NCI-H146 treated with DMSO at 0.1 percent for 48 hours (cell line): ENCODE results near the gene SSH3.

Source experiments
- DNase-seq: peaks from one replicate; lab custom pipeline; 2025; ENCODE audit not compliant: unreplicated experiment; lab: John Stamatoyannopoulos, UW

SSH3 gene

DNA sequence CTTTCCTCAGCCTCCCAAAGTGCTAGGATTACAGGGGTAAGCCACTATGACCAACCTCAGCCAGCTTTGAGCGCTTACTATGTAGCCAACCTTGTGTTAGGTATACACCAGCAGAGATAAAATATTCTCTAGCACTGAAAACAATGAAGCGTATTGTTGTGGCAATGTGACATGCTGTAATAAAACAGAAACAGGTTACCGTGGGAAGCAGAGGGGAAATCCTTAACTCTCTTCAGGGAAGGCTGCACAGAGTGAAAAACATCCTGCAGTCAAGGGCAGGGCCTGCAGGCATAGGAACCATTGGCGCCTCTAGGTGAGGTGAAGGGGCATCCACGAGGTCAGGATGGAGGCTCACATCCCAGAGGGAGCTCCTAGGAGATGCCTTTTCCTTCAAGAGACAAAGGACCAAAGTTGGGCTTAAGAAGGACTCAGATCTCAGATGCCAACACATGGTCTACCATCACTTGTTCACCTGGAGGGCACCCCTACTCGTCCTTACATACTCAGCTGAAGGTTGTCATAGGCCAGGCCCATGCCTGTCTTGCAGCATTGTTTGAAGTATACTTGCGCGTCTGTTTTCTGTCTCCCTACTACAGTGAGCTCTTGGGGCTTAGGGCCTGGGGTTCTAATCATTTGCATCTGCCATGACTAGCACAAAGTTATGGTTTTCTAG is 42.1 kb downstream of the SSH3 start:
- DNase-seq = no peak

DNA sequence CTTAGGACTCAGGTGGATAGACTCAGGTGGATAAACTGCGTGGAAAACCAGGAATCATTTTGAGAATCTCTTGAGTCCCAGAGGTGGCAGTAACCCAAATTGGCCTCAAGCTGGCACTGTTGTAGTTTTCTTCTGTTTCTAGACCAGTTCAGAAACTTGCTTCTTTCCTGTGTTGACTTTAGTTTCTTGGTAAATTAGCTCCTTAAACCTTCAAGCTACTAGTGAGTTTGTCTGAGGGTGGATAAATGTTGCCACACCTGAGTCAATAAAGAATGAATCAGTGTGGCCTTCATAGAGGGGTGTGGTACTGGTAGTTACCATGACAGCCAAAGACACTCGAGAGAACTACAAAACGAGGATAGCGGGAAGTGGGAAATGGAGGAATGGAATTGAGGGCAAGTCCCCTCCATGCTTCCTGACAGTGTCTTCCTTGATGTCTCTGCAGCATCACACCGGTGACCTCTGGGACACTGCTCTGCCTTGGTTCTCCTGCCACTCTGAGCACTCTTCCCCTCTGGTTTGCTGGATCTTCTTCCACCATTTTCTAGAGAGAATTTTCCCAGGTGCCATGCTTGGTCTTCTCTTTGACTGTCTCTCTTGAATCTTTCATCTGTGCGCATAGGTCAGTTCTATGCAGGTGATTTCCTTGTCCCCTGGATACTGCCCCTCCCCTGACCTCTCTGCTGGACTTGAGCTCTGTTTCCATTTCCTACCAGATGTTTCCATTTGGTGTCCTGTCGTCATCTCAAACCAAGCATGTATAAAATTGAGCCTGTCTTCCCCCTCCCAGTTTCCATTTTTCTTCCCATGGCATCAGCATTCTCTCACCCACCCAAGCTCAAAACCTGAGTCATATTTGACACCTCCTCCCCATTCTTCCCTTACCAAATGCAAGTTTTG is 42.8 kb downstream of the SSH3 start:
- DNase-seq = peak; percentile 30

DNA sequence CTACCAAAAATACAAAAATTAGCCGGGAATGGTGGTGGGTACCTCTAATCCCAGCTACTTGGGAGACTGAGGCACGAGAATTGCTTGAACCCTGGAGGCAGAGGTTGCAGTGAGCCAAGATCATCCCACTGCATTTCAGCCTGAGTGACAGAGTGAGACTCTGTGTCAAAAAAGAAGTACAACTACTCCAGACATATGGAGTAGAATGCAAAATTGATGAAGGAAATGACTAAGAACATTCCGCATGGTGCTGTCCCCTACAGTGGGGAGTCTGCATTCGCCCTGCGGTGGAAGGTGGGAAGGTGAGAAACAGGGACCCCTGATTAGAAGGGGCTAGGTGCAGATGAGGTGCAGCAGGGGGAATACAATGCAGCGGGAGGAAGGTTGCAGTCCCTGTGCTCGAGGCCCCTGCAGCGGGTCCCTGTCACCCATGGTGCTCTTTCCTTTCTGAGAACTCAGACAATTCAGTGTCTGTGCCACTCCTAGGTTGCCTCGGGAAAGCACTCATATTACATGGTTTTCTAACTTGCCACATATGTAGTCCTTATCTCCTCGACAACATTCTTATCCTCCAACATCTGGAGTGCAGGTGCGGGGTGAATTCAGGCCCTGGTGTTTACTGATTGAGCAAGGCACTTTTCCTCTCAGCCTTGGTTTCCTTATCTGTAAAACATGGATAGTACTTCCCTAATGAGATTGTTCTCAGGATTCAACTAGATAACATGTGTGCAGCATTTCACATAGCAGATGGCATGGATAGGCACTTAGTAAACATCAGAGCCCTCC is 44.8 kb downstream of the SSH3 start:
- no peak for DNase-seq

DNA sequence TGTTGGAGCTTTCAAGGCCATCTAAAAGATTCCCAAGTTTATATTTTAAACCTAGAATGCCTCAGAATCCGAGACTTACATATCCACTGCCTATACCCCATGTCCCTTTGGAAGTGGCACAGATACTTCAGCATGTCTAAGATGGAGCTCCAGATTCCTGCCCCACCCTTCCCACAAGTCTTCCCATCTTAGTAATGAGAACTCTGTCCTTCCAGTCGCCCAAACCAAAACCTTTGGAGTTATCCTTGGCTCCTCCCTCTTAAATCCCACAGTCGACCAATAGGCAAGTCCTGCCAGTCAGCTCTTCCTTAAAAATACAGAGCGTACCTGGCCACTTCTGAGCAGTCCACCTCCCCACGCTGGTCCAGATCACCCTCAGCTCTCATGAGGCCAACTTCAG is 45.7 kb downstream of the SSH3 start:
- no peak for DNase-seq

DNA sequence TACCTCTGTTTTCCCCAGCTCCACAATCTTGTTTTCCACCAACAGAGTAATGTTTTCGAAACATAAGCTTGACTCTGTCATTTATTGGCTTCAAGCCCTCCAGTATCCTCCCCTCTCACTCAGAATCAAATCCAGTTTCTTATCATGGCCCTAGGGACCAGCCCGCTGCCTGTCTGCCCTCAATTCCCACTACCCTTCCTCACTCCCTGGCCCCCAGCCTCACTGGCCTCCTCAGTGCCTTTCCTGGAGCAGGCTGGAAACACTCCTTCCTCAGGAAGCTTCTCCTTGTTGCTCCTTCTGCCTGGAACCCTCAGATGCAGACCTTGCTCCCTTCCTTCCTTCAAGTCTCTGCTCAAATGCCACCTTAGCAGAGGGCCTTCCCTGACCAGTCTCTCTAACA is 46.1 kb downstream of the SSH3 start:
- no peak for DNase-seq

DNA sequence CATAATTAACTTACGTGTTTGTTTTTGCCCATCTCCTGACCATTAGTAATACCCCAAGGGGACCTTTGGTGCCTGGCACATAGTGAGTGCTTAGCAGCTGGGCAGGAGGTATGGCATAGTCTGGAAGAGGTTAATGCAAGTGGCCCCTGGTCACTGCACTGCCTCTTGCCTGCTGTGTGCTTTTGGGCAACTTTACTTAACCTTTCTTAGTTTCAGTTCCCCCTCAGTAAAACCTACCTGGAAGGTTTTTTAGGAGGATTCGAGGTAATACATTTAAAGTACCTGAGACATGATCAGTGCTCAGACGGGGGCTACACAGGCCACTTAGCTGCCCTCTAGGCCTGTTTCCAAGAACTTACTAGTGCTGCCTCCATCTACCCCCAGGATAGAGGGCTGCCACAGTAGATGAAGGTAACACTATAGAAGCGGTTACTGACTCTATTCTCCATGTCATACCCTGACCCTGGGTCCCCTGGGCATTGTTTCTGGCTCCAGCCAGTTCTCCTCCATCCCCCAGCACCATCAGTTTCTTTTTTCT is 46.7 kb downstream of the SSH3 start:
- DNase-seq = no peak

DNA sequence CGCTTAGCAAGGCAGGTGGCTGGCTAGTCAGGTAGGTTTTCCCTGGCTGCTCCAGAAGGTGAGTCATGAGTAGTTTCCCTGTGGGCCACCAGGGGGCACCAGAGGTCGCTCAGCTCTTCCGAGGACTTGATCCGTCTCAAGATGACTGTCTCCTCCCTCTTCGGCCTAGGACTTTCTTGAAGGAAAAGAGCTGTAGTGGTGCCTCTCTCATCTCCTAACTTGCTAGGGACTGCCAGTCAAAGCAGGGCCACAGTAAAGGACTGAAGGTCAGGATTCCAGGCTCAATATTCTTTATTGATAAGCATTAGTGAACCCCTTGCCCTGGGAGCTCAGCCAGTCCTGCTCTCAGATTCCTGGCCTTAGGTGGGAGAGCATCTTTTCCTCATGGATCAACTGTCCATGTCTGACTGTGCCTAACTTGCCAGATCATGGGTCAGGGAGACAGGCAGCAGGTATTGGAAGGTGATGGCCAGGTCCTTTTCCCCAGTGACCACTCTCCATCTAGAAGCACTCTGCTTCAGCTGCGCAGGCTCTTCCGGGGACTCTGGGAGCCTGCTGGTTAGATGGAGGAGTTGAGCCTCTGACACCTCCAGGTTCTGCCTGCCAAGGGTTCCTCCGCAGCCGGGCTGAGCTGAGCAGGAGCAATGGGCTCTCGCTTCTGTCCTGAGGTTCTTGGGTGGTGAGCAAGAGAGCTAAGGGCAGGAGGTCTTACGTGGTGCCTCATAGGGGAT is 48.1 kb downstream of the SSH3 start:
- peak; percentile 70 for DNase-seq

DNA sequence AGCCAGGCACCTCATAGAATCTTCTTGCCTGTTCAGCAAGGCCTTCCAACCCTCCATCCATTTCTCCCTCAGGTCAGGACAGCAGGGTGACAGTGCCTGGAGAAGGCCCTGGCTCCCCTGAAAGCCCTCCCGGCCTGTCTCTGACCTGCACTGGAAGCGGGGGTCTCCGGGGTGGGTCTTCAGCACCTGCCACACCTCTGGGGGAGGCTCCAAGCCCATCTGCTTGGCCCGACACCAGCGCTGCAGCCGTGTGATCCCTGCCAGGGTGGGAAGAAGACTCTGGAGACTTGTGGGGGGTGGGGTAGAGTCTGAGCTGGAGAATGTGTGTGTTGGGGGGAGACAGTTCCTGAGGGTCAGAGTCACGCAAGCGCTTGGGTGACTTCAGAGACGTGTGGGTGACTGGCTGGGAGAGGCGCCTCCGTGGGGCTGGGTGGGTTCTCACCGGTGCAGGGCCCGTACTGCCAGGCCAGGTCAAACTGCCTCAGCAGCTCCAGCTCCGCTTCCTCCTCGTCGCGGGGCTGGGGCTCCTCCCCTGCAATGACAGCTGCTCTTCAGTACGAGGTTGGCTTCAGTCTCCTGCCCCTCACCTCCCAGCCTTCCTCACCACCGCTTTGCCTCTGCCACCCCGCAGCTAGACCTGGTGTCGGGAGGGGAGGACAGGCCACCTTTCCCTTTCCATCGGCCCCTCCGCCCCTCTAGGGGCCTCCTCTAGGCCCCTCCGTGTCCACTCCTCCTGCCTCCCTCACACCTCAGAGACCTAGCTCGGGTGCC is 49.4 kb downstream of the SSH3 start:
- peak; percentile 80 for DNase-seq

DNA sequence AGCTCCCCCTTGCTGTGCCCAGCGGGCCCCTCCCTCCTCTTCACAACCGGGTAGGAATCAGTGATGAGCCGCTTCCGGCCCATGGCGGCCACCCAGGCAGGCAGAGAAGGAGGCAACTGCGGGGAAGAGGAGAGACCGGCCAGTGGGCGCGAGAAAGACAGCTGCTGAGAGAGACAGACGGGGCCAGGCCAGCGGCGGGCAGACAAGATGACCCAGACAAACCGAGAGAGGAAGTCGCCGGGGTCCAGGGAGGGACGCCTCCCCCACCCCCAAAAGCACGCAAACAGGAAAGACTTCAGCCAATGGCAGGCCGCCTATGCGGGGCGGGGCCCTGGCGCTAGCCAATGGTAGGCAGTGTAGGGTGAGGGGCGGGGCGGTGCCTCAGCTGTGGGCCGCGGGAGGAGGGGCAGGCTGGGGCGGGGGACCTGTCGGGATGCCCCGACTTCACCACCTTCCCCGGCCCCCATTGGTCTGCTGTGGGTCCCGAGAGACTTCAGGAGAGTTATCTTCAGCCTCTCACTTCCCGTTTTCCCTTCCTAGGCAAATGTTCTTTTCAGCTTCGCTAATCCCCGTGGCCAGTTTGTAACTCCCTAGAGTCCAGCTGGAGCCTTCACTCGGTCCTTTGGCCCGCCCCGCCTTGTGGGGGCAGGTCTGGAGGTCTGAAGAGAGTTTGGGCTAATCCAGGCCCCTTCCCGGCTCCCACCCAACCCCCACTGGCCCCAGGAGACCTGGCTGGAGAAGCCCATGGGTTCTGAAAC is 50.2 kb downstream of the SSH3 start, which contains the start of gene POLD4:
POLD4 (minus strand) TSS at position 230 of the 758 bp plus-strand sequence; CDS start at position 83, 147 bp downstream.
- DNase-seq = peak; percentile 94

DNA sequence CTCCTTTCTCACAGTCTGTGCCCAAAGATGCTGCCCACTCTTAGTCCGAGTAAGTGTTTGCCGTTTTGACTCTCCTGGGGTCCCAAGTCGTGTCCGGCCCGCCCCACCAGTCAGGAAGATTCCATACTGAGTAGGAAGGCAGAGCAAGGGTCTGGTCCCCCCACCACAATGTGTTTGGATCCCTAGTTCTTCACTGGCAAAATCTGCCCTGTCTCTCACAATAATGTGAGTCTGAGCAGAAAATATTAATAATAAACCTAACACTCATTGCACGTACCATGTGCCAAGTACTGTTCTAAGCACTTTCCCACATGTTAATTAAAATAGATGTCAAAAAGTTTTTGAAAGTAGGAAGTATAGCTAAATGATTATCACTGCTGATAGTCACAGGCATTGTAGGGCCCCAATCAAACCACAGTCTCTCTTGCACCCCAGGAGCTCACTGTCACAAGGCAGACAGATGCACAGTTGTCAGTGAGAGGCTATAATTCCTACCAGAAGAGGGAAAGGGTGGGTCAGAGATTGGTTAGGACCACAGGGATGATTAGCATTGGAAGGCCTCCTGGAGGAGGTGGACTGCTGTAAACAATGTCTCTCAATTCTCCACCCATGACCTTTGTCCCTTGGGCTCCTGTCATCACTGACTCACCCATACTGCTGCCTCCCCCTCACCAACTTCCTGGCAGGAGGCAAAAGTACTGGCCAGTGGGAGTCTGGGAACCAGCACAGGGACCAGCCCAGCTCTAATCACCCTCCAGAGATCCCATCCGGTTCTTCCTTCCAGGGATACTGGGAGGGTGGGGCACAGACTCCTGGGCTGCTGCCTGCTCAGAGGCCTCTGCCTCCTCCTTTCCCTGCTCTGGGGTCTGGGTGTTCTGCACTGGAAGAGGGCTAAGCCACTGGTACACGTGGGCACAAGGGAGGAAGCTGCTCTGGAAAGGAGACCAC is 51.0 kb downstream of the SSH3 start:
- no peak for DNase-seq

DNA sequence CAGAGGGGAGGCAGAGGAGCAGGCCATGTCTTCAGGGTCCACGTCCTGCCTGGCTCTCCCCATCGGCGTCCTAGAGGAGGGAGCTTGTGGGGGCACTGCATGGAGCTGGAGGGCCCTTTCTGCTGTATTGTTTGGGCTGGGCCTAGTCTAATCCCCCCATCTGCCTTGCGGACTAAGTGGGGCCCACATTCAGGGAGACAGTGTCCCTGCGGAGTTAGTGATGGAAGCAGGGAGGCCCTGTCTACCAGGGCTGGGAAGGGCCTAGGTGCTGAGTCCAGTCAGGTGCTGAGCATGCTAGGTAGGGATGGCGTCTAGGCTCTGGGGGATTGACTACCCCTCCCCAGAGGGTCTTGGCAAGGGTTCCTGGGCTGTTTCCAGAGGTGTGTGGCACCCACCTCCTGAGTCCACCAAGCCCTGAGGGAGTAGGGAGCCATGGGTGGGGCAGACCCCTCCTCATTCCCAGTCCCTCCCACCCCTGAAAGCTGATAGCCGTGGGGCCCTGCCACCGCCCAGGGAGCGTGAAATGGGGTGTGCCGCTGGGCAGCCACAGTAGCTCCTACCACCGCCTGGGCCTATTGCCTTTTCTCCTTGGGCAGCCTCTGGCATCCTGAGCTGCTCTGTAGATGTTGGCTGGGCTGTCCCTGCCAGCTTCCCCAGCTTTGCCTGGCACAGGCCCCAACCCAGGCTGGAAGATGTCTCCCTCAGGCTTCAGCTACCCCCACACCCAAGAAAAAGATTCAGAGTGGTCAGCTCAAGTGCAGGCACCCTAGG is 51.9 kb downstream of the SSH3 start:
- DNase-seq = no peak

DNA sequence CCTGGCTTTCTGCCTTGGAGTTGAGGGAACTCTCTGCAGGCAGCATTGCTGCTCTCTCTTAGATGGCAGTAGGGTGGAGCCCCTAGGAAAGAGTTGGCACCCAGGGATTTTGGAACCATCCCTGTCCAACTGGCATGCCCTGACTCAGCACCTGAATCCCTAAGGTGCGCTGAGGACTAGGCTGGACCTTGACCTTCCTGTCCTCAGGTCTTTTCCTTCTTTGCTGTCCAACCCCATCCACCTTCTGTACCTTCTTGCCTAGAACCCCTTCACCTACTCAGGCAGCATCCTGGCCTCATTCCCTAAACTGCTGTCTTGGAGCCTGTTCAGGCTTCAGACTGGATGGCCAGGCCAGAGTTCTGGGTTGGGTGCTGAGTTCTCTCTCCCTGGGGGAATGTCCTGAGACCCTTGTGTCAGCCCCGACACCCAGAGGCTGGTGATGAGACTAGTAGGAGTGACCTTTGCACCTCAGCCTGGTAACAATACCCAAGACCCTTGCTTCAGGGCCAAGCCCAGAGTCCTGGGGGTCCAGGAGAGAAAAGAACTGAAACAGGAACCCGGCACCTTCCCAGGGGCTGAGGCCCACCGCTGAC is 52.6 kb downstream of the SSH3 start:
- no peak for DNase-seq

DNA sequence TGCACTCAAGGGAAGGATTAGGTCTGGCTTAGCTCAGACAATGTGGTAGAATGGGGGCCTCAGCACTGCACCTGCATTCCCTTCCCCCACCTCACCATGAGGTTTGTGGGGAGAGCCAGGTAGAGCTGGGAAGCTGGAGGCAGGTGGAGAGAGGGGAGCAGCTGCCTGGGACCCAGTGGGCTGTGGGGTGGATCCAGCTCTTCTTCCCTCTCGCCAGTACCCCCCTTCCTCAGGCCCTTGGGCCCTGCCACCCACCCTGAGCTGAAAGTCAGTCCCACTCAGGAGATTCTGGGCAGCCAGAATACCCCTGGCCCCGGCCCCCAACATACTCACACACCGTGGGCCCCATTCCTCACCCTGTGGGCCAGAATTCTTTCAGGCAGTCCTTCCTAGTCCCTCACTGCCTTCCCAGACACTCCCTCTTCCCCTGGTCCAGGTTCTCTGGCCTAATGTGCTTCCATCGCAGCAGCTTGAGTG is 53.1 kb downstream of the SSH3 start:
- DNase-seq = no peak

DNA sequence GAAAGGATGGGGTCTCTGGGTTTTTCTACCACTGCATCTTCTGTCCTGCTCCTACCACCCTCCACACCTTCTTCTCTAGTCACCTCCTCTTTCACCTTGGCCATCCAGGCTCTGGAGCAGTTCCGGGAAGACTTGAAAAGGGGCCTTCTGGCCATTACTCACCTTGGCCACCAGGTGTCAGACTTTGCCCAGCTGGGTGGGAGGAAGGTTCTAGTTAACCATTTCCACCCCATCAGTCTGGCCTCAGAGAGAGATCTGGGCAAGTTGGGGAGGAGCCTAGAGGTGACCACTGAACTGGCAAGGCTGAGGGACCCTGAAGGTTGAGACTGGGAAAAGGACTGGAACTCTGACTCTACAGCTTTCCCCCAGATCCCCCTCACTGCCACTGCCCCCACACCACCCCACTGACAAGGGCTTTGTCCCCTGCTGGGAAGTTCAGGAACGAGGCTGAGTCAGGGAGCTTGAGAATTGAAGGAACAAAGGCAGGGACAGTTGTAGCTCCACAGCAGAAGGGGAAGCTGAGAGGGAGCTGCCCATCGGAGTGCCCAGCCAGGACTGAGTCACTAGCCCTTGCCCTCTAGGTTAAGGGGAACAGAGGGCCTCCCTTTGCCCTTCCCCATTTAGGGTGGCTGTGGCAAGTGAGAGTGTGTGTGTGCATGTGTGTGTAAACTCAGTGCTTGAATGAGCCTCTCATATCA is 53.7 kb downstream of the SSH3 start:
- peak; percentile 68 for DNase-seq

DNA sequence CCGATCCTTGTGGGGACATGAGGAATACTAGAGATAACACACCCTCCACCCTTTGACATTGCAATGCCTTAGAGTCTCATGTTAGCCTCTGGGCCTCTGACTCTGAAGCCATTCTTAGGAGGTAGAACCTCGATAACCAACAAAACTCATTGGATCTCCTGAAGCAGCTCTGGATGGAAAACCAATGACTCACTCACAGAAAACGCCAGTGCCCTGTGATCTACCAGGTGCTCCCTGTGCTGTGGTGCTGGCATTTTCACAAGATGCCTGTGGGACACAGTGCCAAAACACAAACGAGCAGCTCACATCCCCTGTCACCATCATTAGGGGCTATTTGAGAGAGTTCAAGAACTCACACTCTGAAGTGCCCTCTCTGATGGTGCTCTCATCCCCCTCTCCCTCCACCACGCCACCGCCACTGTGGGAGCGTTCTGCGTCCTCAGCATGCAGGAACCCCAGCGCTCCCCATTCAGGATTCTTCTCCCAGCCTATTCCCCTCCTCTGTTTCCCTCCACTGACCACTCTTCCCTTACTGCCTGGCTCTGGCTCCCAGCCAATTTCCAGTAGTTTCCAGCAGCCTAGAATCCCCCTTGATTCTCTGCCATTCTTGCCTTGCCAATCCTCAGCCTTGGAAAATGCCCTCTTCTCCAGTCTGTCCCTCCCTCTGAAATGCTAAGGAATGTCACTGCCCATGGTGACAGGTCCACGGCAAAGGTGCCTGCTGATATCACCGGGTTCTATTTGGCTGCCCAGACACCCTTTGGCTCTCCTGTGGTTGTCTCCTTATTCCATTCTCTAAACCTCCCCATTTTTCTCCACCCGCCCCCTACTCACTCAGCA is 54.7 kb downstream of the SSH3 start:
- DNase-seq = no peak
